PC-9 (cell line): ENCODE measurements around the gene TSSK6. TPM values are rescaled to one million over a fixed set of nuclear protein-coding genes. Genes with fewer than 3 reads are reported as not detected.

Experiments
- BruUV-seq: library from RNA; stranded (reverse); fragments of 400-500 nt; replicated peaks from 2 replicates; lab custom pipeline; 2021; lab: Mats Ljungman, UMichigan
- CTCF ChIA-PET: fragments of 300-600 bp; sonication (Branson Sonifier 250); formaldehyde crosslinking; loops from one replicate; lab custom pipeline; 2022; ENCODE audit warnings: antibody characterized with exemption; lab: Charles Lee
- POLR2A ChIA-PET: fragments of 300-600 bp; sonication (Branson Sonifier 250); formaldehyde crosslinking; loops from one replicate; lab custom pipeline; 2022; ENCODE audit warnings: antibody characterized with exemption; ENCODE audit not compliant: unreplicated experiment; lab: Charles Lee
- DNase-seq, 2 experiments: peaks; one replicate each; pipeline versions ENCODE4 v3.0.0 to v3.0.0-alpha.2; 2015 to 2022; ENCODE audit warnings: mixed read lengths in 1 of 2
- H2AFZ ChIP-seq: fragments of 200-600 bp; sonication (generic); 2 replicates; pipeline ENCODE4 v1.8.1; 2017; ENCODE audit warnings: antibody characterized with exemption
- H3F3A ChIP-seq: fragments of 200-600 bp; sonication (generic); 2 replicates; pipeline ENCODE4 v1.8.1; 2017; ENCODE audit warnings: antibody characterized with exemption, mild to moderate bottlenecking, low read depth; ENCODE audit not compliant: insufficient read depth
- H3K27ac ChIP-seq: fragments of 200-600 bp; sonication (generic); 2 replicates; pipeline ENCODE4 v1.6.1; 2016; ENCODE audit warnings: mixed run types
- H3K27me3 ChIP-seq: fragments of 200-600 bp; sonication (generic); 2 replicates; pipeline ENCODE4 v1.6.1; 2016; ENCODE audit warnings: low read depth, mixed run types; ENCODE audit not compliant: insufficient read depth
- H3K36me3 ChIP-seq: fragments of 200-600 bp; sonication (generic); 2 replicates; pipeline ENCODE4 v1.6.1; 2016; ENCODE audit warnings: low read depth, mixed run types
- H3K4me1 ChIP-seq: fragments of 200-600 bp; sonication (generic); replicated peaks from 2 replicates; pipeline ENCODE4 v1.6.1; 2016; ENCODE audit warnings: mixed run types; ENCODE audit not compliant: insufficient read depth
- H3K4me2 ChIP-seq: fragments of 200-600 bp; sonication (generic); 2 replicates; pipeline ENCODE4 v1.6.1; 2017; ENCODE audit warnings: mixed run types
- H3K4me3 ChIP-seq: fragments of 200-600 bp; sonication (generic); 2 replicates; pipeline ENCODE4 v1.6.1; 2016; ENCODE audit warnings: mixed run types
- H3K79me2 ChIP-seq: fragments of 200-600 bp; sonication (generic); 2 replicates; pipeline ENCODE4 v1.6.1; 2017; ENCODE audit warnings: low read depth, mixed run types
- H3K9me2 ChIP-seq: fragments of 200-600 bp; sonication (generic); 2 replicates; pipeline ENCODE4 v1.8.1; 2017; ENCODE audit warnings: mild to moderate bottlenecking; ENCODE audit not compliant: insufficient read depth
- H3K9me3 ChIP-seq: fragments of 200-600 bp; sonication (generic); 2 replicates; pipeline ENCODE4 v1.8.1; 2016; ENCODE audit warnings: low read depth; ENCODE audit not compliant: insufficient read depth
- H4K20me1 ChIP-seq: fragments of 200-600 bp; sonication (generic); 2 replicates; pipeline ENCODE4 v1.8.1; 2017; ENCODE audit not compliant: insufficient read depth
- CTCF ChIP-seq: fragments of 200-600 bp; sonication (generic); conservative IDR thresholded peaks from 2 replicates; pipeline ENCODE4 v1.6.1; 2017; ENCODE audit warnings: mixed run types, antibody characterized with exemption, mild to moderate bottlenecking, moderate library complexity
- EZH2 ChIP-seq: fragments of 200-600 bp; sonication (generic); IDR thresholded peaks from 2 replicates; pipeline ENCODE4 v1.8.0; 2017; ENCODE audit warnings: antibody characterized with exemption, low read depth
- intact Hi-C: fragments of 100-400 bp; cut with micrococcal nuclease; formaldehyde crosslinking; loops from one replicate; pipeline ENCODE4 v1.10.0; 2022; ENCODE audit not compliant: unreplicated experiment
- total RNA-seq: library from RNA; stranded (reverse); gene quantifications from 2 replicates; pipeline ENCODE4 v1.2.3, GENCODE V29; 2021

The TSSK6 gene
- total RNA-seq, 1 experiment from 2014 or later, result 2.0 TPM

- Histone ChIP-seq H2AFZ (no peak overlapping the region), H3K4me3 (no peak overlapping the region), H3F3A (no peaks in the 10 kb centered on the region; the same call in 1 of the 2 replicates), H4K20me1 (no peaks in the 10 kb centered on the region), H3K36me3 (no peaks in the 10 kb centered on the region), H3K9me2 (no peaks in the 10 kb centered on the region), H3K4me2 (no peak overlapping the region), H3K9me3 (no peaks in the 10 kb centered on the region), H3K27me3 (no peaks in the 10 kb centered on the region), H3K4me1 (no peaks in the 10 kb centered on the region), H3K27ac (no peak overlapping the region), H3K79me2 (no peaks in the 10 kb centered on the region)
- ChIA-PET CTCF (no interaction called here), POLR2A (no interaction called here)
- no TSS peak for BruUV-seq
- no peak for DNase-seq
- TF ChIP-seq EZH2 (no peak), CTCF (no peak)
- intact Hi-C loops, result no loop called here
Observed at GRCh38 chr19:19561946-19562664, 46.8 kb upstream of the TSSK6 start.

- Histone ChIP-seq H3F3A (no peaks in the 10 kb centered on the region; the same call in 1 of the 2 replicates), H4K20me1 (no peaks in the 10 kb centered on the region), H3K4me2 (no peak overlapping the region), H3K9me2 (no peaks in the 10 kb centered on the region), H3K4me3 (no peak overlapping the region), H2AFZ (no peak overlapping the region), H3K36me3 (no peaks in the 10 kb centered on the region), H3K79me2 (no peaks in the 10 kb centered on the region), H3K9me3 (no peaks in the 10 kb centered on the region), H3K27me3 (no peaks in the 10 kb centered on the region), H3K4me1 (no peaks in the 10 kb centered on the region), H3K27ac (no peak overlapping the region)
- no peak for TF ChIP-seq CTCF
- no peak for TF ChIP-seq EZH2
- POLR2A ChIA-PET, result no interaction called here
- CTCF ChIA-PET, result no interaction called here
- no TSS peak for BruUV-seq
- no peak for DNase-seq
- intact Hi-C loops, result no loop called here
Observed at GRCh38 chr19:19559931-19560330, 44.6 kb upstream of the TSSK6 start.

DNA sequence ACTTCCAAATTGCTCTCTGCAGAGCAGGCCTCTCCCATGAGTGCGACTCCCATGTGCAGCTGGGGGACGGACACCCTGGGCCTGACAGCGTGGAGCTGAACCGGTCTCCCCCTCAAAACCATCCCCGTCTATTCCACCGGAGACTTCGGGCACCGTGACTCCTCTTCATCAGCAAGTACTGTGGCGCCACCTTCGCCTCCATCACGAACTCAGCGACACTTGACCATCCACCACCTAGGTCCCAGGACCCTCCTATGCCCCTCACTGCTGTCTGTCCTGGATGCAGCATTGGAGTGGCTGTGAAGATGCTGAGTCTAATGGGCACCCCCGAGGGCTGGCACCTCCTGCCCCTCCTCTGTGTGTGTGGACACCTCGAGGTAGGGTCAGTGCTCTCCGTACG, 43.3 kb upstream of the TSSK6 start:
- no peak overlapping the region for H3K4me2 ChIP-seq
- no peaks in the 10 kb centered on the region for H3K9me2 ChIP-seq
- no peaks in the 10 kb centered on the region for H3K9me3 ChIP-seq
- no peak overlapping the region for H3K4me3 ChIP-seq
- CTCF ChIA-PET, result no interaction called here
- DNase-seq, result no peak
- intact Hi-C loops, result no loop called here
- BruUV-seq, result no TSS peak
- TF ChIP-seq CTCF (no peak), EZH2 (no peak)
- H3K79me2 ChIP-seq, result no peaks in the 10 kb centered on the region
- no peaks in the 10 kb centered on the region for H3K27me3 ChIP-seq
- no peaks in the 10 kb centered on the region for H3K4me1 ChIP-seq
- POLR2A ChIA-PET, result no interaction called here
- no peak overlapping the region for H2AFZ ChIP-seq
- no peaks in the 10 kb centered on the region for H4K20me1 ChIP-seq
- H3F3A ChIP-seq, result no peaks in the 10 kb centered on the region; the same call in 1 of the 2 replicates
- H3K27ac ChIP-seq, result no peak overlapping the region
- no peaks in the 10 kb centered on the region for H3K36me3 ChIP-seq
